HL-60 (cell line): Measurements from ENCODE around the gene PARD3.

Source experiments
- DNase-seq, 2 experiments: peaks; one replicate each; pipeline ENCODE4 v3.0.0-alpha.2; 2010 to 2020; ENCODE audit warnings: low read depth in 1 of 2, low spot score in 1 of 2
- H3K27ac ChIP-seq: fragments of 250-450 bp; sonication (Bioruptor Pico); replicated peaks from 2 replicates; pipeline ENCODE4 v1.5.1; 2020; ENCODE audit warnings: mild to moderate bottlenecking, moderate library complexity
- H3K27me3 ChIP-seq: fragments of 250-450 bp; sonication (Bioruptor Pico); 2 replicates; pipeline ENCODE4 v1.5.1; 2021; ENCODE audit warnings: mild to moderate bottlenecking, moderate library complexity; ENCODE audit not compliant: insufficient read depth, poor library complexity, severe bottlenecking
- H3K4me3 ChIP-seq: replicated peaks from 2 replicates; pipeline ENCODE4 v1.5.1; 2011; ENCODE audit warnings: mild to moderate bottlenecking, control low read depth, low read length; ENCODE audit not compliant: insufficient read depth
- CTCF ChIP-seq: IDR thresholded peaks from one replicate; pipeline ENCODE4 v1.5.1; 2011; ENCODE audit warnings: low read length, control low read depth, inconsistent platforms; ENCODE audit not compliant: insufficient read depth
- GABPA ChIP-seq: IDR thresholded peaks from 2 replicates; pipeline ENCODE4 v1.6.1; 2012; ENCODE audit warnings: low read depth
- POLR2AphosphoS5 ChIP-seq: IDR thresholded peaks from 2 replicates; pipeline ENCODE4 v1.6.1; 2012; ENCODE audit warnings: low read depth
- REST ChIP-seq: IDR thresholded peaks from 2 replicates; pipeline ENCODE4 v1.6.1; 2012; ENCODE audit warnings: low read depth; ENCODE audit not compliant: insufficient replicate concordance
- SPI1 ChIP-seq: IDR thresholded peaks from 2 replicates; pipeline ENCODE4 v1.6.1; 2012; ENCODE audit warnings: low read depth, mild to moderate bottlenecking, borderline replicate concordance

The PARD3 gene

DNA sequence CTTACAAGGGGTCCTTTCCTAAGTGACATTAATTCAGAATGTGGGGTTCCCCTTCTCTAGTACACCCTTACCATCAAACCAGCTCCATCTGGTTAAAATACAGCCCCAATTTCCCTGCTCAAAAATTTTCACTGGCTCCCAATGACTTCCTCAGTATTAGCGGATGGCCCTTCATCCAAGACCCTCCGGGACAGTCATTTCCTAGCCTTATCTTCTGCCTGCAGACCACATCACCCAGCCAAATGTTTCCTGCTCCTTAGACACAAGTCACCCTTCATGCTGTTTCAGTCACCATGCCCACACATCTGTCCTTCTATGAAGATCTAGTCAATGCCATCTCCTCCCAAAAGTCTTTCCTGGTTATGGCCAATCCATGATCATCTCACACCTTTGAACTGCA is 45.2 kb downstream of the PARD3 start:
- Histone ChIP-seq H3K4me3 (no peak overlapping the region), H3K27me3 (no peaks in the 10 kb centered on the region), H3K27ac (no peak overlapping the region)
- TF ChIP-seq POLR2AphosphoS5: no peak
- no peak for DNase-seq

GRCh38 chr10:34768972-34769330 is 46.1 kb downstream of the PARD3 start:
- TF ChIP-seq POLR2AphosphoS5 (no peak), CTCF (no peak), REST (no peak), GABPA (no peak), SPI1 (no peak)
- no peaks in the 10 kb centered on the region for H3K27me3 ChIP-seq
- no peak for DNase-seq
- no peak overlapping the region for H3K4me3 ChIP-seq
- no peak overlapping the region for H3K27ac ChIP-seq

GRCh38 chr10:34768261-34768971 is 46.7 kb downstream of the PARD3 start:
- Histone ChIP-seq H3K4me3 (no peak overlapping the region), H3K27ac (no peak overlapping the region), H3K27me3 (no peaks in the 10 kb centered on the region)
- TF ChIP-seq GABPA (no peak), CTCF (no peak)
- no peak for DNase-seq

DNA sequence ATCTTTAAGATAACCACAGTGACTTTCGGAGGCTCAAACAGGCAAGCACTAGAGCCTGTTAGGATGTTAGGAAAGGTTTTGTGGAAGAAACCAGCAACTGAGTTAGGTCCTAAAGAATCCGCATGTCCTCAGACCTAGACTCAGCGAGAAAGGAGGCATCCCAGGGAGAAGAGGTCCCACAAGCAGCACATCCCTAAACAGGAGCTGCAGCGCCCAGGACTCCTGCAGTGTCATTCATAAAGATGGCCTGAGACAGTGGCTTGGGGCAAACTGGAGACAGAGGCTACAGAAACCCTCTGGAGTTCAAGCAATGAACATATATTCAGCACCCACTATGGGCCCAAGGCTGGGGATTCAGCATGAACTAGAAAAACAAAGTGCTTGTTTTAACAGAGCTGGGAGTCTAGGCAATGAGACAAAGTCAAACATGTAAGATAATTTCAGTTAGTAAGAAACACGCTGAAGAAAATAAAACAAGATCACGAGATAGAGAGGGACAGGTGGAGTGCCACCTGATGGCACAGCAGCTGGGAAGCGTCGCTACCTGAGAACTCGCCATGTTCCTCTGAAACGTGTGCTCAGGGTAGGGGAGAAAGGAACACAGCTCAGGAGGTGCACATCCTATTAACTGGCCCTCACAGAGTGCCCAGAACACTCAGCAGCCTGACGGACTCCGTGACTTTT is 48.1 kb downstream of the PARD3 start:
- Histone ChIP-seq H3K27ac (no peak overlapping the region), H3K27me3 (no peaks in the 10 kb centered on the region), H3K4me3 (no peak overlapping the region)
- TF ChIP-seq GABPA (no peak), SPI1 (no peak), CTCF (no peak), POLR2AphosphoS5 (no peak), REST (no peak)
- no peak for DNase-seq
